Ishikawa (cell line): ENCODE results near the gene FIBCD1.

Experiments used
- CEBPB ChIP-seq: IDR thresholded peaks from 2 replicates; pipeline ENCODE4 v1.6.1; 2012
- CREB1 ChIP-seq: IDR thresholded peaks from 2 replicates; pipeline ENCODE4 v1.6.1; 2012; ENCODE audit warnings: low read depth
- EGR1 ChIP-seq: IDR thresholded peaks from 2 replicates; pipeline ENCODE4 v1.6.1; 2012
- EP300 ChIP-seq: IDR thresholded peaks from 2 replicates; pipeline ENCODE4 v1.6.1; 2012; ENCODE audit warnings: borderline replicate concordance
- FOXM1 ChIP-seq: IDR thresholded peaks from 2 replicates; pipeline ENCODE4 v1.6.1; 2012; ENCODE audit warnings: low read depth, borderline replicate concordance
- NFIC ChIP-seq: IDR thresholded peaks from 2 replicates; pipeline ENCODE4 v1.6.1; 2012
- RAD21 ChIP-seq: IDR thresholded peaks from 2 replicates; pipeline ENCODE4 v1.6.1; 2012; ENCODE audit warnings: low read depth
- TAF1 ChIP-seq: IDR thresholded peaks from 2 replicates; pipeline ENCODE4 v1.6.1; 2012; ENCODE audit warnings: low read depth, mild to moderate bottlenecking
- TCF12 ChIP-seq: IDR thresholded peaks from 2 replicates; pipeline ENCODE4 v1.6.1; 2012; ENCODE audit warnings: low read depth
- TEAD4 ChIP-seq: IDR thresholded peaks from 2 replicates; pipeline ENCODE4 v1.6.1; 2012
- YY1 ChIP-seq: IDR thresholded peaks from 2 replicates; pipeline ENCODE4 v1.6.1; 2012; ENCODE audit warnings: low read depth
- ZBTB7A ChIP-seq: IDR thresholded peaks from 2 replicates; pipeline ENCODE4 v1.6.1; 2012; ENCODE audit warnings: low read depth
- TF ChIP-seq, protein P1 (sequence below): IDR thresholded peaks from 2 replicates; pipeline ENCODE4 v1.6.1; 2012
- TF ChIP-seq, protein P2 (sequence below): IDR thresholded peaks from 2 replicates; pipeline ENCODE4 v1.6.1; 2012
- TF ChIP-seq, protein P3 (sequence below): IDR thresholded peaks from 2 replicates; pipeline ENCODE4 v1.6.1; 2012; ENCODE audit warnings: low read depth, mild to moderate bottlenecking

Gene FIBCD1

DNA sequence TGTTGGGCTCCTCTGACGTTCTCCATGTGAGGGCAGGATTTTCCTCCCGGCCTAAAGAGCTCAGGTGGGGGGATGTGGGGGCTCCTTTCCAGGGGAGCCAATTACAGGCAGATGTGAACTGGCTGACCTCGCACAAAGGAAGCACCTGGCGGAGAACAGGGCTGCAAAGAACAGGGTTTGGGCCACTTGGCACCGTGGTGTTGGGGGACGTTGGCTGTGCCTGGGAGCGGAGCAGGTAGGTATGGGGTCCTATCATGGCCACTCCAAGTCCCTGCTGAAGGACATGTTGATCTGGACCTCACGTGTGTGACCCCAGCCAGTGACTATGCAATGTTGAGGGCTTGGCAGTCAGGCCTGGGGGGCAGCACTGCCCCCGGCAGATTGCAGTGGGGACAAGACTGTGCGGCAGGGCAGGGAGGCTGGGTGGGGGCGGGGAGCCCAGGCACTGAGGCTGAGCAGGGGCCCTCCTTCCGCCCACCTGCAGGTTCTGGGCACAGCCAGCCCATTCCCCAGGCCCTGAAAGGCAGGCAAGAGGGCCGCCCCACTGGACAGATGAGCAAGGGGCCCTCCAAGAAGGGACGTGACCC, 19.4 kb downstream of the FIBCD1 start:
- TF ChIP-seq TEAD4 = no peak
- no peak for TF ChIP-seq ZBTB7A
- TF ChIP-seq, protein P1, sequence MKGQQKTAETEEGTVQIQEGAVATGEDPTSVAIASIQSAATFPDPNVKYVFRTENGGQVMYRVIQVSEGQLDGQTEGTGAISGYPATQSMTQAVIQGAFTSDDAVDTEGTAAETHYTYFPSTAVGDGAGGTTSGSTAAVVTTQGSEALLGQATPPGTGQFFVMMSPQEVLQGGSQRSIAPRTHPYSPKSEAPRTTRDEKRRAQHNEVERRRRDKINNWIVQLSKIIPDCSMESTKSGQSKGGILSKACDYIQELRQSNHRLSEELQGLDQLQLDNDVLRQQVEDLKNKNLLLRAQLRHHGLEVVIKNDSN = no peak
- TF ChIP-seq CREB1 = no peak
- no peak for TF ChIP-seq NFIC
- no peak for TF ChIP-seq CEBPB
- TF ChIP-seq, protein P2, sequence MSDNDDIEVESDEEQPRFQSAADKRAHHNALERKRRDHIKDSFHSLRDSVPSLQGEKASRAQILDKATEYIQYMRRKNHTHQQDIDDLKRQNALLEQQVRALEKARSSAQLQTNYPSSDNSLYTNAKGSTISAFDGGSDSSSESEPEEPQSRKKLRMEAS = no peak
- TF ChIP-seq YY1 = no peak
- TF ChIP-seq FOXM1 = no peak
- no peak for TF ChIP-seq TAF1
- TF ChIP-seq, protein P3, sequence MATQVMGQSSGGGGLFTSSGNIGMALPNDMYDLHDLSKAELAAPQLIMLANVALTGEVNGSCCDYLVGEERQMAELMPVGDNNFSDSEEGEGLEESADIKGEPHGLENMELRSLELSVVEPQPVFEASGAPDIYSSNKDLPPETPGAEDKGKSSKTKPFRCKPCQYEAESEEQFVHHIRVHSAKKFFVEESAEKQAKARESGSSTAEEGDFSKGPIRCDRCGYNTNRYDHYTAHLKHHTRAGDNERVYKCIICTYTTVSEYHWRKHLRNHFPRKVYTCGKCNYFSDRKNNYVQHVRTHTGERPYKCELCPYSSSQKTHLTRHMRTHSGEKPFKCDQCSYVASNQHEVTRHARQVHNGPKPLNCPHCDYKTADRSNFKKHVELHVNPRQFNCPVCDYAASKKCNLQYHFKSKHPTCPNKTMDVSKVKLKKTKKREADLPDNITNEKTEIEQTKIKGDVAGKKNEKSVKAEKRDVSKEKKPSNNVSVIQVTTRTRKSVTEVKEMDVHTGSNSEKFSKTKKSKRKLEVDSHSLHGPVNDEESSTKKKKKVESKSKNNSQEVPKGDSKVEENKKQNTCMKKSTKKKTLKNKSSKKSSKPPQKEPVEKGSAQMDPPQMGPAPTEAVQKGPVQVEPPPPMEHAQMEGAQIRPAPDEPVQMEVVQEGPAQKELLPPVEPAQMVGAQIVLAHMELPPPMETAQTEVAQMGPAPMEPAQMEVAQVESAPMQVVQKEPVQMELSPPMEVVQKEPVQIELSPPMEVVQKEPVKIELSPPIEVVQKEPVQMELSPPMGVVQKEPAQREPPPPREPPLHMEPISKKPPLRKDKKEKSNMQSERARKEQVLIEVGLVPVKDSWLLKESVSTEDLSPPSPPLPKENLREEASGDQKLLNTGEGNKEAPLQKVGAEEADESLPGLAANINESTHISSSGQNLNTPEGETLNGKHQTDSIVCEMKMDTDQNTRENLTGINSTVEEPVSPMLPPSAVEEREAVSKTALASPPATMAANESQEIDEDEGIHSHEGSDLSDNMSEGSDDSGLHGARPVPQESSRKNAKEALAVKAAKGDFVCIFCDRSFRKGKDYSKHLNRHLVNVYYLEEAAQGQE = no peak
- TF ChIP-seq EGR1 = no peak
- TF ChIP-seq EP300 = no peak

DNA sequence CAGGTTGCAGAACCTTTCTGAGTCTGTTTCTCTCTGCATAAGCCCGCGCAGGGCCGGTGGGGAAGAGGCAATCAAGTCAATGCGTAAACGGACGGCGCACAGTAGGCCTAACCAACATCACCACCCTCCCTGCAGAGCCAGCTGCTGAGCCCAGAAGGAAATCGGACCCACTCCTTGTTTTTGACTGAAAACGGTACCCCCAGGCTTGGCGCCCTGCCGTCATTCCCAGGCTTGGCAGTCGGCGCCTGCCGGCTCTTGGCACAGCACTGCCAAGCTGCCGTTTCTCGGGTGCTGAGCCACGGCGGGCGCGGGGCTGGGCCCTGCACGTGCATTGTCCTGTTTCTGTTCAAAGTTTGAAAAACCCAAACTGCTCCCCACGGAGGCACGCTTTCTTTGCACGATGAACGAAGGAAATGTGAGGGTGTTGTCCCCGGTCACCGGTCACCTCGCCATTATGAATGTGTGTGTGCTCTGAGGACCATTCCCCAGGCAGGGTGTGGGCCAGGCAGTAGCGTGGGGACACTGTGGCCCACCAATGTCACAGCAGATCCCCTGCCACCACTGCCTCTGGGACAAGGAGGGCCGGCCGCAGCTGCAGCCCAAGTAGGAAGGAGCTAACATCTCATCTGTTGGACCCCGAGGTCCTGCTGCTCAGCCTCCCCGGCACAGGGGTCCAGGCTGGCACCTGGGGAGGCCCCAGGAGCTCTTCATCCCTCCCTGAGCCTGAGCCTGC, 20.1 kb downstream of the FIBCD1 start:
- no peak for TF ChIP-seq ZBTB7A
- TF ChIP-seq CREB1 = no peak
- TF ChIP-seq NFIC = no peak
- no peak for TF ChIP-seq YY1
- no peak for TF ChIP-seq TCF12

DNA sequence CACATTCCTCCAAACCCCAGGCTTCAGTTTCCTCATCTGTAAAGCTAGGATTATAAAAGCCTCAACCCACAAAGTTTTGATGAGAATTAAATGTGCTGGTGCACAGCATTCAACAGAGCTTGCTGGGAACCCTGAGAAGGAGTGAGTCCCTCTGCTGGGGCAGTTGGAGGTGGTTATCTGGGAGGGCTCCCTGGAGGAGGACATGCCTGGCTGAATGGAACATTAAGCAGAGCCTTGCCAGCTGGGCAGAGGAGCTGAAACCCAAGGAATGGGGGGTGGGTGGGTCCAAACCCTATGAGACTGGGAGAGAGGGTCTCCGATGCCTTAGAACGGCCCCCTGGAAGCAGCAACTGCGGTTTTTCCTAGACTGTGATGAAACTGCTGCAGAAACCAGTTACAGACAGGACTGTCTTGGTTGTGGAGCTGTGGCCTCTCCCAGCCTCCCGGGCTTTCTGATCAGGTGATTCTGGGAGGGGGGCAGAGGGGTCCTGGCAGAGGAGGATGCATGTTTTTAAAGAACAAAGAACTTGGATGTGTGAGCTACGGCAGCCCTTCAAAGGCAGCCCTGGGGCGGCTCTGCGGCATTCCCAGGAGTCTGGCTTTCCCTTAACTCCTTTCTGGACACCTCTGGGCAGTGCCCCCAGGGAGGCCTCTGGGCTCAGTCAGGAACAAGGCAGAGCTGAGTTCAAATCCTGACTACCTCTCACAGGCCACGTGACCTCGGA, 20.8 kb downstream of the FIBCD1 start:
- TF ChIP-seq, protein P1 = peak; percentile 63; the same call in 1 of the 2 replicates
- TF ChIP-seq TAF1 = no peak
- TF ChIP-seq, protein P2 = no peak

DNA sequence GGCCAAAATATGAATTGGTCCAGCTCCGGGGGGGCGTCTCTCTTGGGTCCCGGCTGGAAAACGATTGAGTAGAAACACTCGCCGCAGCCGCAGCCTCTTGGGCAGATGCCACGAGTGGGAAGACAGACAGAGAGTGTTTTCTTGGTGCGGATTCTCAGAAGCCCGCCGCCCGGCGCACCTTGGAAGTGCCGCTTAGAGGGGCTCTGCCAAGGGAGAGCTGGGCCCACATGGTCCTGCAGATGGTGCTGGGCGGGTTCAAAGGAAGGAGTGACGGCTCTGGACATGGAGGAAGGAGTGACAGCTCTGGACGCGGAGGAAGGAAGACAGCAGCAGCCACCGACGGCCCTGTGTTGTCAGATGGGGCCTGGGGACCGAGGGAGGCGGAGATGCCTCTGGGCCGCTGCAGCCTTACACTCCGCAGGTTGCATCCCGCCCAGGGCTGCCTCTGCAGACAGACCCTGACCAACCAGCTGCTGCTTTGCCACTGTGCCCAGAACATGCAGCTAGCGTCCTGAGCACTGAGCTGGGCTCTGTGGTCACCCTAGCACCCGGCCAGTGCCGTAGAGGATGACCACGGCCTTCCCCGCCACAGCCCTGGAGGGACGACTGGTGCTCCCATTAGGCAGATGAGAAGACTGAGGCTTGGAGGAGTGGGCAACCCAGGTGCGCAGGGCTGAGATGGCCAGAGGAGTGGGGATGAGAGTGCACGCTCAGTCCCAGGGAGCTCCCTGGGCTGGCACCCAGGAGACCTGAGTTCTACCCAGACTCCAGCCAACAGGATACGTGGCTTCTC, 21.7 kb downstream of the FIBCD1 start:
- TF ChIP-seq RAD21 (no peak), TCF12 (no peak), EGR1 (no peak), YY1 (no peak), ZBTB7A (no peak), TAF1 (no peak), FOXM1 (no peak), NFIC (no peak), EP300 (no peak)
- TF ChIP-seq, protein P2 = no peak
- TF ChIP-seq, protein P3 = no peak
- TF ChIP-seq, protein P1 = no peak
